Brain microvascular endothelial cell (primary cell): ENCODE measurements around the gene CEP164.
A peak's percentile ranks its signal among the peaks of the same experiment; 100 is the strongest.

Experiments used
- DNase-seq: peaks from one replicate; pipeline ENCODE4 v3.0.0-alpha.2; 2020
- H3K27ac ChIP-seq: fragments of 250-450 bp; sonication (Bioruptor Pico); 2 replicates; pipeline ENCODE4 v1.5.1; 2020; ENCODE audit warnings: mild to moderate bottlenecking, moderate library complexity
- H3K27me3 ChIP-seq: fragments of 250-450 bp; sonication (Bioruptor Pico); replicated peaks from 2 replicates; pipeline ENCODE4 v1.5.1; 2020; ENCODE audit warnings: mild to moderate bottlenecking
- H3K36me3 ChIP-seq: fragments of 250-450 bp; sonication (Bioruptor Pico); replicated peaks from 2 replicates; pipeline ENCODE4 v1.5.1; 2020; ENCODE audit warnings: mild to moderate bottlenecking
- H3K4me3 ChIP-seq: 2 replicates; pipeline ENCODE4 v1.5.1; 2011; ENCODE audit warnings: low read depth, mild to moderate bottlenecking, control low read depth, low read length, moderate library complexity
- CTCF ChIP-seq: IDR thresholded peaks from 2 replicates; pipeline ENCODE4 v1.5.1; 2011; ENCODE audit warnings: low read depth, mild to moderate bottlenecking, moderate library complexity, low read length, control low read depth, inconsistent platforms; ENCODE audit errors: missing control alignments
- in situ Hi-C: cut with HindIII; loops from 2 replicates; pipeline ENCODE4 v1.10.0; 2017; ENCODE audit warnings: low sequenced_read_pairs, low pct_ligation_motif_present

The CEP164 gene

DNA sequence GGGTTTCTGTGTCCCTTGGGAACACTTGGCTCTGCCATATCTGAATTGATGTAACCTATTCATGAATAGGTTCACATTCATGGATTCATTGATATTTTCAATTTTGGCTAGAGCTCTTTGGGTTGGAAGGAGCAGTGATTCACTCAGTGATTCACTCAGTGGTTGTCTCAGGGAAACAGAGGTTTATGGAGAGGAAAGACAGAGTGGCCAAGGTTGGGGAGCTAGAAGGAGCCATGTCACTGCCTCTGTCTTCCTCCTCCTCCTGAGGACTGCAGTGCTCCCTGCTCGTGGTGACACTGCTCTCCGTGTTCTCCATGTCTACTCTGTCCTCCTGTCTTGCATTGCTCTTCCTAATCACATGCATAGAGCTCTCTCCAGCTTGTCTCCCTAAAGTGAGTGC lies 17.4 kb downstream of the CEP164 start:
- in situ Hi-C loops: no loop called here
- Histone ChIP-seq H3K27ac (no peak overlapping the region), H3K36me3 (peaks cover 25% of the 10 kb centered on the region), H3K4me3 (no peak overlapping the region), H3K27me3 (no peaks in the 10 kb centered on the region)
- no peak for TF ChIP-seq CTCF
- peak; percentile 12 for DNase-seq

GRCh38 chr11:117354550-117354949 lies 26.9 kb downstream of the CEP164 start:
- H3K36me3 ChIP-seq: peaks cover 40% of the 10 kb centered on the region
- TF ChIP-seq CTCF: no peak
- no peak overlapping the region for H3K27ac ChIP-seq
- DNase-seq: no peak
- H3K27me3 ChIP-seq: no peaks in the 10 kb centered on the region
- no peak overlapping the region for H3K4me3 ChIP-seq
- in situ Hi-C loops: no loop called here

DNA sequence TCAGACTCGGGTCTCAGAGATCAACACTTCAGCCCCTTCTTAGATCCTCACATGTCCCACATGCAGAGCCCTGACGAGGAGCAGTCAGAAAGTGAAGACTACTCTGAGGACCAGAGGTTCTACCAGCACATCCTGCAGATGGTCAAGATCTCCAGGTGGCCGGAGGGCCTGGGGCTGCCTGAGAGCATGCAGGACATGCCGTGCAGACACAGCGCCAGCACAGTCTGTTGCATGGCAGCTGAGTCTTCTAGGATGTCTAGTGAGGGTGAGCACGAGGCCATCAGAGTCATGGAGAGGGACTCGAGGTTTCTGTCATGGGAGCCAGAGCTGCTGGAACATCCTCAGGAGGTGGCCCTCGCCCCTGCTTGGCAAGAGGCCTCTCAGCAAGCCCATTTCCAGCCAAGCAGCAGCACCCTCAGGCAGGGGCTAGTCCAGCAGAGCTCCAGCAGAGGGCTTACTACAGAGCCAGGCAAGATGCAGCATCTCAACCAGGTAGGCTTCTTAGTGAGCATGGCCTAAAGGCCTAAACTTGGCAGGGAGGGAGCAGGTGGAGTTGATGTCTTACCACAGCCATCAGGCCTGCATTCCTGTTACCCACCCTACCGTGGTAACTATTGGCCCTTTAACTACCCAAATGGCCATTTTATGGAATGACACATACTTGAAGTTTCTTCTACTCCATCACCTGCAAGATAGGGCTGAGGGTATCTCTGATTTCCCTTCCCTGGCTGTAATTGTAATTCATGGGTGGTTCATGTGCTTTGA lies 28.7 kb downstream of the CEP164 start:
- no peak overlapping the region for H3K4me3 ChIP-seq
- TF ChIP-seq CTCF: no peak
- in situ Hi-C loops: no loop called here
- H3K27me3 ChIP-seq: no peaks in the 10 kb centered on the region
- H3K36me3 ChIP-seq: peaks cover 41% of the 10 kb centered on the region
- H3K27ac ChIP-seq: no peak overlapping the region
- DNase-seq: no peak

- Histone ChIP-seq H3K27ac (no peak overlapping the region), H3K4me3 (no peak overlapping the region), H3K27me3 (no peaks in the 10 kb centered on the region), H3K36me3 (peaks cover 43% of the 10 kb centered on the region)
- in situ Hi-C loops: no loop called here
- DNase-seq: no peak
- no peak for TF ChIP-seq CTCF
Observed at GRCh38 chr11:117361432-117361831, 33.8 kb downstream of the CEP164 start.

DNA sequence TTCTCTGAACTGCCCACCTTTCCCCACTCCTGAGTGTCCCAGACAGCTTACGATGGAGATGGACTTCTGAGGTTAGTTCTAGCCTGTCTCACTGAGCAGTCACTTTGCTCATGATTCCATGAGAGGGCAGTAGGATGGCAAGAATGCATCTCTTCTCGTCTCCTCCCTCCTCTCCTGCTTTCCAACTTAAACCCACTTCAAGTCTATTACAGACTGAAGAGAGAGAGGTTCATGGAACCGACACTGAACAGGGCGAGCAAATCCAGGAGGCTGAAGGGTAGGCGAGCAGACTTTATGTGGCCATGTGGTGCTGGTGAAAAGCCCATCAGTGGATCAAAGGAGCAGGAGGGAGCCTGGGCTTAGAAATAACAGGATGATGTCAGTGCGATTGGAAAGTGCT lies 38.6 kb downstream of the CEP164 start:
- peak; percentile 6 for TF ChIP-seq CTCF
- no peak overlapping the region for H3K27ac ChIP-seq
- in situ Hi-C loops: no loop called here
- H3K4me3 ChIP-seq: no peak overlapping the region
- no peak for DNase-seq
- H3K36me3 ChIP-seq: peaks cover 44% of the 10 kb centered on the region
- no peaks in the 10 kb centered on the region for H3K27me3 ChIP-seq

GRCh38 chr11:117366875-117367274 lies 39.2 kb downstream of the CEP164 start:
- DNase-seq: no peak
- Histone ChIP-seq H3K36me3 (peaks cover 47% of the 10 kb centered on the region), H3K27me3 (no peaks in the 10 kb centered on the region), H3K4me3 (no peak overlapping the region), H3K27ac (no peak overlapping the region)
- in situ Hi-C loops: no loop called here
- TF ChIP-seq CTCF: no peak
